GM18505 (cell line): ENCODE results near the gene SNN.

Experiments used
- ATAC-seq: cut with Tn5 transposase; IDR thresholded peaks from one replicate; pipeline ENCODE4 v1.9.1; 2021; ENCODE audit not compliant: unreplicated experiment
- POLR2A ChIP-seq: IDR thresholded peaks from 4 replicates; pipeline ENCODE4 v1.6.1; 2011; ENCODE audit warnings: borderline replicate concordance; ENCODE audit not compliant: insufficient read depth, insufficient read length; ENCODE audit errors: extremely low read depth

SNN gene

DNA sequence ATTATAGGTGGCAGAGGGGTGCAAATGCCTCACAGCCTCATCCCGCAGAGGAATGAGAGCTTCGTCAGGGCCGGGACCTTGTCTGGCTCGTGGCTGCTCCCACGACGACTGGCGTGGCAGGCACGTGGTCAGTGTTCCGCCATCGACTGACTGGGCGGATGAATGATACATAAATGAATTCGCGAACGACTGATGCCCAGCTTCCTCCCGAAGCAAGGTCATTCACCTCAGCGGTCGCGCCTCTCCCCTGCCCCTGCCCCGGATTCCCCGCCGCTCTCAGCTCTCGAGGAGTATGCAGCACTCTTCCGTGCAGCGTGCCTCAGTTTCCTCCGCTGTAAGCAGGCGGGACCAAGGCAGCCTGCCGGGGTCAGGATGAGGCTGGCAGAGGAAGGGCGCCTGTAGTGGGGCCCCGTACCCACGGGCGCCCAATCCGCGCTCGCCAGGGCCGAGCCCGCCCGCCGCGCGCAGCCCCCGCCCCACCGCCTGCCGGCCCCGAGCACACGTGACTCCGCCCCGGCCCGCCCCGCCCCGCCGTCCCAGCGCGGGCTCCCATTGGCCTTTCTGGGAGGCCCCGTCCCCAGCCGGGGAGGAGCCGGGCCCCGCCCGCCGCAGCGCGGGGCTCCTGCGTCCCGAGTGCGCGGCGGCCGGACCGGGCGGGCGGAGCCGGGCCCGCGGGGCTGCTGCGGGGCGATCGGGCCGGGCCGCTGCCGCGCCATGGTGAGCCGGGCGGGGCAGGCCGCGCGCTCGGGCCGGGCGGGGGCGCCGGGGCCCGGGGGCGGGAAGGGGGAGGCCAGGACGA lies at the start of gene SNN:
TSS of gene SNN (plus strand) at position 632 of the 799 bp plus-strand sequence. CDS start 7,605 bp downstream, outside the sequence.
- peak; percentile 67 for ATAC-seq
- TF ChIP-seq POLR2A: peak; percentile 40

DNA sequence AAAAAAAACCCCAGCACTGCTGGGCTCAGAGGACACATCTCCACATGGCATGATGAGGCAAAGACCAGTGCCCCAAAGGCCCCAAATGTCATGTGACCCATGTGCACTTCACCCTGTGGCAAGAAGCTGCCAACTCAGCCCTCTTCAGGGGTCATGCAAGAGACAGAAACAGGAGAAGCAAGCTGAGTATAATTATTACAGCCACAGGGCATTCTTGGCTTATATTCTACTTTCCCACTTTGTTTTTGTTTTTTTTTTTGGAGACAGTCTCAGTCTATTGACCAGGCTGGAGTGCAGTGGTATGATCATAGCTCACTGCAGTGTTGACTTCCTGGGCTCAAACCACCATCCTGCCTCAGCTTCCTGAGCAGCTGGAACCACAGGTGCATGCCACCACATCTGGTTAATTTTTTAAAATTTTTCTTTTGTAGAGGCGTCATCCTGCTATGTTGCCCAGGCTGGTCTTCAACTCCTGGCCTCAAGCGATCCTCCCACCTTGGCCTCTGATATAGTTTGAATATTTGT lies 48.9 kb upstream of the SNN start:
- no peak for ATAC-seq
- no peak for TF ChIP-seq POLR2A

DNA sequence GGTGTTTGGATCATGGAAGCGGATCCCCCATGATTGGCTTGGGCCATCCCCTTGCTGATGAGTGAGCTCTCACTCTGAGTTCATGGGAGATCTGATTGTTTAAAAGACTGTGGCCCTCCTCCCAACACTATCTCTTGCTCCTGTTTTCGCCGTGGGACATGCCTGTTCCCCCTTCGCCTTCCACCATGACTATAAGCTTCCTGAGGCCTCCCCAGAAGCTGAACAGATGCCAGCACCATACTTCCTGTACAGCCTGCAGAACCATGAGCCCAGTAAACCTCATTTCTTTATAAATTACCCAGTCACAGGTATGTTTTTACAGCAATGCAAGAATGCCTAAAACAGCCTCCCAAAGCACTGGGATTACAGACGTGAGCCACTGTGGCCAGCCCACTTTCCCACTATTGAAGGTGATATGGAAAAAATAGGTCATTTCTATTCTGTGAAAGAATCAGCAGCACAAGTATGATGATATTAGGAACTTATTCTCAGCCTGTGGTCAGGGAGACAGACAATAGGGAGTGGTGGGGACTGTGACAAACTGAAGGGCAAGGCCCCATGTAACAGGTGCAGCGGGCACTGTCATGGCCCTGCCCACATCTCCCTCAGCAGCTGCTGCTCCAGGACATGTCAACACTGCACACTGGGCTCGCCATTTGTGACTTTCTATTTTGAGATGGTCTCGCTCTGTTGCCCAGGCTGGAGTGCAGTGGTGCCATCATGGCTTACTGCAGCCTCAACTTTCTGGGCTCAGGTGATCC lies 47.8 kb upstream of the SNN start:
- no peak for TF ChIP-seq POLR2A
- ATAC-seq: no peak

DNA sequence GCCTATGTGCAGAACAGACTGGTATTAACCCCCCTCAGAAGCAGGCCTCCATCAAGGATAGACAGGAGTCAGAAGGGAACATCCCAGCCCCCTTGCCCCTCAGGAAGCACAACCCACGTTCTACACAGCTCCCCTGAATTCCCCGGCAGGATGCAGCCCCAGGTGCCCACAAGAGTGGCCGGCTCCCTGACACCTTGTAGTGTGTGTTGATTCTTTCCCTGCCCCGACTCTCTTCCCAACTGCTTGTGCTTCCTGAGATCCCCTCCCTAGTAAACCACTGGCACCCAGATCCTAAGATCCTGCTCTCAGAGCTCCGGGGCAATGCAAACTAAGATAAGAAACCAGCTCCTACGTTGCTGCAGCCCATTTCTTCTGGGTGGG lies 46.7 kb upstream of the SNN start:
- no peak for TF ChIP-seq POLR2A
- ATAC-seq: no peak

- ATAC-seq: no peak
- peak; percentile 37 for TF ChIP-seq POLR2A
Observed at GRCh38 chr16:11621920-11622651, 46.2 kb upstream of the SNN start.

- no peak for ATAC-seq
- no peak for TF ChIP-seq POLR2A
Observed at GRCh38 chr16:11624205-11624604, 44.0 kb upstream of the SNN start.

DNA sequence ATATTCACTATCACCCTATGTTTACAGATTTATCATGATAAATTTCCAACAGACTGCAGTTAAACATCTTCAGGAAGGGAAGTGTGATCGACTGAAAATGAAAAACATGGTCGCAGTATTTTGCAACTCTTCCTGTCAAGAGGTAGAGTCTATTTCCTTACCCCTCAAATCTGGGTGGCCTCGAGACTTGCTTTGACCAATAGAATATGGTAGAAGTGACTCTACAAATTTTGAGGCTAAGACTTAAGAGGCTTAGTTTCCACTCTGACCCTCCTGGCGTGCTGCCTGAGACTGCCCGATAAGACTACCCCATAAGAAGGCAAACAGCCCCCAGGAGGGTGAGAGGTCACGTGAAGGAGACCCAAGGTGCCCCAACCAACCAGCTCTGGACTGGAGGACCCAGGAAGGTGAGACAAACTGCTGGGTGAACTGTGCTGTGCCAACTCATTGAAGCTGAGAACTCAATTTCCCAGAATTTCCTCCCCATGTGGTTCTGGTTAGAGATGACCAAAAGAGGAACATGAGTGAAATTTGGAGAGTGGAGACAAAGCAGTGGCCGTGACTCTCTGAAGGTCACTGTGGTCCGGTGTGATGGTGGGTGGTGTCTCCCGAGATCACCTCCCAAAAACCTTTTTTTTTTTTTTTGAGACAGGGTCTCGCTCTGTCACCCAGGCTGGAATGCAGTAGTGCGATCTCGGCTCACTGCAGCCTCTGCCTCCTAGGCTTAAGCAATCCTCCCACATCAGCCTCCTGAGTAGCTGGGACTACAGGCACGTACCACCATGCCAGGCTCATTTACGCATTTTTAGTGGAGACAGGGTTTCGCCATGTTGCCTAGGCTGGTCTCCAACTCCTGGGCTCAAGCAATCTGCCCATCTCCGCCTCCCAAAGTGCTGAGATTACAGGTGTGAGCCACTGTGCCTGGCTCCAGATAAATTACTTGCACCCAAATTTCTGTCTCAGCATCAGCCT lies 43.3 kb upstream of the SNN start:
- TF ChIP-seq POLR2A: no peak
- ATAC-seq: no peak

- TF ChIP-seq POLR2A: no peak
- no peak for ATAC-seq
Observed at GRCh38 chr16:11625769-11626168, 42.5 kb upstream of the SNN start.

GRCh38 chr16:11626657-11627291 lies 41.5 kb upstream of the SNN start:
- ATAC-seq: no peak
- TF ChIP-seq POLR2A: no peak

GRCh38 chr16:11627292-11627663 lies 41.0 kb upstream of the SNN start:
- no peak for TF ChIP-seq POLR2A
- ATAC-seq: no peak

- TF ChIP-seq POLR2A: no peak
- no peak for ATAC-seq
Observed at GRCh38 chr16:11627822-11628457, 40.3 kb upstream of the SNN start.
